Lower lobe of right lung (tissue), 2 donors: ENCODE results near the gene ZNF865. TPM values are rescaled to one million over a fixed set of nuclear protein-coding genes. Genes with fewer than 3 reads are reported as not detected.
A peak's percentile ranks its signal among the peaks of the same experiment; 100 is the strongest.

Source experiments
- ATAC-seq, 2 donors: fragments of 200-7000 bp; cut with Tn5 transposase; one replicate each; pipeline ENCODE4 v1.9.1; 2020 to 2022; ENCODE audit warnings: mild to moderate bottlenecking in 2 of 2, moderate library complexity in 2 of 2
- DNase-seq: peaks from one replicate; pipeline ENCODE4 v3.0.0-alpha.2; 2020
- H3K27ac ChIP-seq: fragments of 200-600 bp; one replicate; pipeline ENCODE4 v1.8.0; 2022
- H3K27me3 ChIP-seq: fragments of 200-600 bp; one replicate; pipeline ENCODE4 v1.8.0; 2022; ENCODE audit warnings: low read depth
- H3K36me3 ChIP-seq: fragments of 200-600 bp; one replicate; pipeline ENCODE4 v1.8.0; 2022; ENCODE audit warnings: mild to moderate bottlenecking
- H3K4me1 ChIP-seq: fragments of 200-600 bp; one replicate; pipeline ENCODE4 v1.8.0; 2022
- H3K4me3 ChIP-seq: fragments of 200-600 bp; one replicate; pipeline ENCODE4 v1.8.0; 2022; ENCODE audit warnings: mild to moderate bottlenecking
- H3K9me3 ChIP-seq: fragments of 200-600 bp; one replicate; pipeline ENCODE4 v1.8.0; 2022
- CTCF ChIP-seq: fragments of 200-600 bp; IDR thresholded peaks from one replicate; pipeline ENCODE4 v1.8.0; 2022; ENCODE audit warnings: antibody characterized with exemption, mild to moderate bottlenecking
- intact Hi-C: fragments of 100-400 bp; cut with DNase I; formaldehyde crosslinking; loops from one replicate; pipeline ENCODE4 v1.11.0; 2022
- total RNA-seq: library from RNA; stranded (reverse); fragmentation: NEBNext Ultra II Directional; extraction: Animal tissue kit (Norgen Biotek cat#: 25700); gene quantifications from one replicate; pipeline ENCODE4 v1.2.1, GENCODE V29; 2021
- donor health status: DM: no; HTN: yes; CAD: no; lungs with severe emphysema.

The ZNF865 gene
- total RNA-seq, 1 donor from 2014 or later = 16.5 TPM

GRCh38 chr19:55621673-55622231 is 16.3 kb downstream of the ZNF865 start:
- no peak for DNase-seq
- intact Hi-C loops = no loop called here
- no peaks in the 10 kb centered on the region for H3K27me3 ChIP-seq
- H3K9me3 ChIP-seq = no peaks in the 10 kb centered on the region
- no peak for ATAC-seq
- peaks cover 23% of the 10 kb centered on the region for H3K36me3 ChIP-seq
- peaks cover 41% of the 10 kb centered on the region for H3K4me1 ChIP-seq
- no peak for TF ChIP-seq CTCF
- H3K27ac ChIP-seq = no peak overlapping the region
- H3K4me3 ChIP-seq = no peak overlapping the region

- Histone ChIP-seq H3K36me3 (peaks cover 16% of the 10 kb centered on the region), H3K4me1 (peaks cover 41% of the 10 kb centered on the region), H3K27ac (no peak overlapping the region), H3K4me3 (no peak overlapping the region), H3K9me3 (no peaks in the 10 kb centered on the region), H3K27me3 (no peaks in the 10 kb centered on the region)
- intact Hi-C loops = no loop called here
- ATAC-seq (no peak), DNase-seq (no peak)
- no peak for TF ChIP-seq CTCF
These were observed 17.0 kb downstream of the ZNF865 start for GRCh38 chr19:55622242-55622969.

- TF ChIP-seq CTCF = no peak
- Histone ChIP-seq H3K27ac (no peak overlapping the region), H3K9me3 (no peaks in the 10 kb centered on the region), H3K36me3 (peaks cover 10% of the 10 kb centered on the region), H3K4me1 (peaks cover 41% of the 10 kb centered on the region), H3K27me3 (no peaks in the 10 kb centered on the region), H3K4me3 (no peak overlapping the region)
- intact Hi-C loops = no loop called here
- DNase-seq (no peak), ATAC-seq (no peak)
These were observed 17.7 kb downstream of the ZNF865 start for GRCh38 chr19:55623130-55623529.

- ATAC-seq (no peak), DNase-seq (no peak)
- peak overlapping the region; percentile 41 for H3K27ac ChIP-seq
- intact Hi-C loops = no loop called here
- peaks cover 10% of the 10 kb centered on the region for H3K36me3 ChIP-seq
- peak overlapping the region; percentile 56 for H3K4me3 ChIP-seq
- peaks cover 40% of the 10 kb centered on the region for H3K4me1 ChIP-seq
- TF ChIP-seq CTCF = no peak
- no peaks in the 10 kb centered on the region for H3K9me3 ChIP-seq
- H3K27me3 ChIP-seq = no peaks in the 10 kb centered on the region
These were observed 18.1 kb downstream of the ZNF865 start for GRCh38 chr19:55623561-55623960.

- ATAC-seq (peak; percentile 96 to 97), DNase-seq (peak; percentile 93)
- intact Hi-C loops = no loop called here
- Histone ChIP-seq H3K36me3 (peaks cover 10% of the 10 kb centered on the region), H3K4me1 (peaks cover 32% of the 10 kb centered on the region), H3K27me3 (no peaks in the 10 kb centered on the region), H3K9me3 (no peaks in the 10 kb centered on the region), H3K27ac (peak within 1 kb of the TSS; percentile 89), H3K4me3 (peak within 1 kb of the TSS; percentile 56)
- no peak for TF ChIP-seq CTCF
These were observed 18.9 kb downstream of the ZNF865 start, which contains the start of gene ZNF784 for GRCh38 chr19:55624109-55625003. Gene ZNF784, minus strand, starts transcription at chr19:55624566. Its CDS starts 5 bp downstream, at chr19:55624561.
